ENCODE data around the gene NHERF2.

NHERF2 gene

GRCh38 chr16:1985466-1986150 is 41.1 kb upstream of the NHERF2 start:
- no peak for DNase-seq (ENCODE audit: low read depth in 2 of 2)
- TF ChIP-seq CTCF (IDR thresholded peaks at IDR 0.05; ENCODE audit: low read depth, low read length), result no peak
- peak overlapping the region in 1 of 2 donors; percentile 74 for H3K4me3 ChIP-seq (replicated peaks in 1 of 2; ENCODE audit: low read depth in 2 of 2, low read length in 2 of 2)

- TF ChIP-seq CTCF (IDR thresholded peaks at IDR 0.05; ENCODE audit: low read depth, low read length), result no peak
- no peak overlapping the region for H3K4me3 ChIP-seq (replicated peaks in 1 of 2; ENCODE audit: low read depth in 2 of 2, low read length in 2 of 2)
- no peak for DNase-seq (ENCODE audit: low read depth in 2 of 2)
Measured at GRCh38 chr16:1987198-1987597, 39.5 kb upstream of the NHERF2 start.

GRCh38 chr16:1989209-1990100 is 37.2 kb upstream of the NHERF2 start, which contains the start of gene SYNGR3:
SYNGR3 (plus strand) TSS chr16:1989970; CDS start chr16:1990103, 133 bp downstream.
- no peak for TF ChIP-seq CTCF (IDR thresholded peaks at IDR 0.05; ENCODE audit: low read depth, low read length)
- no peak within 1 kb of the TSS for H3K4me3 ChIP-seq (replicated peaks in 1 of 2; ENCODE audit: low read depth in 2 of 2, low read length in 2 of 2)
- no peak for DNase-seq (ENCODE audit: low read depth in 2 of 2)

GRCh38 chr16:1990101-1990350 is 36.7 kb upstream of the NHERF2 start:
- no peak overlapping the region for H3K4me3 ChIP-seq (replicated peaks in 1 of 2; ENCODE audit: low read depth in 2 of 2, low read length in 2 of 2)
- no peak for DNase-seq (ENCODE audit: low read depth in 2 of 2)
- TF ChIP-seq CTCF (IDR thresholded peaks at IDR 0.05; ENCODE audit: low read depth, low read length), result no peak

GRCh38 chr16:1990351-1991134 is 36.2 kb upstream of the NHERF2 start:
- no peak for DNase-seq (ENCODE audit: low read depth in 2 of 2)
- no peak overlapping the region for H3K4me3 ChIP-seq (replicated peaks in 1 of 2; ENCODE audit: low read depth in 2 of 2, low read length in 2 of 2)
- TF ChIP-seq CTCF (IDR thresholded peaks at IDR 0.05; ENCODE audit: low read depth, low read length), result no peak

- DNase-seq (ENCODE audit: low read depth in 2 of 2), result no peak
- no peak overlapping the region for H3K4me3 ChIP-seq (replicated peaks in 1 of 2; ENCODE audit: low read depth in 2 of 2, low read length in 2 of 2)
- TF ChIP-seq CTCF (IDR thresholded peaks at IDR 0.05; ENCODE audit: low read depth, low read length), result no peak
Measured at GRCh38 chr16:1991135-1991551, 35.6 kb upstream of the NHERF2 start.
